ENCODE measurements around the gene AGMAT. TPM values are rescaled to one million over a fixed set of nuclear protein-coding genes. Genes with fewer than 3 reads are reported as not detected.

Gene AGMAT
- polyA plus RNA-seq, 4 donors: 1.2 to 33.6 (median 23.4) TPM

DNA sequence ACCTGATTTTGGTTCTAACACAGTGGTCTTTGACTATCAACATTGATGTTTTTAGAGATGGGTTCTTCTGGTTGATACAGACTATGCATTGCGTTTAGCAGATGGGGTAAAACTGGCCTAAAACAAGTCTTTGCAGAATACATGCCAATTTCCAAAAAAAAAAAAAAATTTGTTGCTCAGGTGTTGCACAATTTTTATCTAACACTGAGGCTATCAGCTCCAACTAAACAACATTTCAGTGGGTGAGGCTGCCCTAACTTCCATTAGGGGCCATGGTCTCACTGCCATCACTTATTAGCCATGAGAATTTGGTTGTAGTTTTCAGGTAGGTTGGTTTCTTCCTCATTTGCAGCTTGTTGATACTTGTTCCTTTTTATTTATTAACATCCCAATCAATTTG lies 14.0 kb downstream of the AGMAT start:
- DNase-seq (ENCODE audit: low read depth in 4 of 4, low spot score in 3 of 4): no peak

DNA sequence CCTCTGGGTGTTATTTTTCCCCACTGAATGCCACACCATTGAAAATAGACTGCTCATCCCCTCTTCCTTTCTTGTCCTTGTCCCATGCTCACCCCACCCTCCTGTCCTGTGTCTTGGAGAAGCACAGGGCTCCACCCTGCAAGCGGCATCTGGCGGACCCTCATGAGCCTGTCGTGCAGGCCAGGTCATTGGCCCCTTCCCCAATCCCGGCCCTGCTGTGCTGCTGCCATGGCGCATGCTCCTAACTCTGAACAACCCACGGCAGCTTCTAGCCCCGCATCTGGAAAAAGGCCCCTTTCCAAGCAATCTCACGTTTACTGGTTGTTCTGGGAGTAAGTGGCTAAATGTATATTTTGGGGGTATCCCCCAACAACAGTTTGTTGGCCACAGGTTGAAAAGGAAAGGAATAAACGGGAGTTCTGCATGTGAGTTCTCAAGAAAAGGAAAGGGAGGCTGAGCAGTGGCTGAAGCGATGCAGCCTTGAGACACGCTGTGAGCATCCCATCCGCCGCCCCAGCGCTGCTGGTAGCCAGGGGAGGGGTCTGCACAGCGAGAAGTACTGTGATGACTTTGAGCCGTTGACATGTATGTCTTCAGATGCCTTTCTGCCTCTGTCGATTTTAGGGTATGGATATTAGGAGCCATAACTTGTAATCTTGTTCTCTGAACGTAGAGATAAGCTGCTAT lies 16.3 kb downstream of the AGMAT start:
- DNase-seq (ENCODE audit: low read depth in 4 of 4, low spot score in 3 of 4): no peak

DNA sequence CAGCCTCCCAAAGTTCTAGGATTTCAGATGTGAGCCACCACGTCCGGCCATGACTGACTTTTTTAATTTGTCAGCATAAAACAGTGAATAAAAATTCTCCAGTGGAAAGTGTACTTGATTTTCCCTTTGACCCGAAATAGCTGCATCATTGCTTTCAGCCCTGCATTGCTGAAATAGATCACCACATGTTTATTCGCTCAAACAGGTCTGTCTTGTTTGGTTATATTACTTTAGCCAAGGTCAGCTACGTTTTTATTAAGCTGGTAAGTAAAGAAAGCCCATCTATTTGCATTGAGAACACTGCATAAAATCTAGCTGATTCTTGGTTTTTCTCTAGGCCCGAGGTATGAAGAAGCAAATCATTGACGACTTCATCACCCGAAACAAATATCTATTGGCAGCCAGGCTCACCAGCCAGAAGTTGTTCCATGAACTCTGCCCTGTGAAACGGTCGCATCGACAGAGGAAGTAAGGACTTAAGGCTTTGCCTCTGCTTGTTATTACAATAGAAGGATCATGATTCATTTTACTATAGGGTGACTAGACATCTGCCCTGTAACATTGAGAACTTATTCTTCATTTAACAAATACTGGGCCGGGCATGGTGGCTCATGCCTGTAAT lies 25.6 kb downstream of the AGMAT start:
- DNase-seq (ENCODE audit: low read depth in 4 of 4, low spot score in 3 of 4): no peak

DNA sequence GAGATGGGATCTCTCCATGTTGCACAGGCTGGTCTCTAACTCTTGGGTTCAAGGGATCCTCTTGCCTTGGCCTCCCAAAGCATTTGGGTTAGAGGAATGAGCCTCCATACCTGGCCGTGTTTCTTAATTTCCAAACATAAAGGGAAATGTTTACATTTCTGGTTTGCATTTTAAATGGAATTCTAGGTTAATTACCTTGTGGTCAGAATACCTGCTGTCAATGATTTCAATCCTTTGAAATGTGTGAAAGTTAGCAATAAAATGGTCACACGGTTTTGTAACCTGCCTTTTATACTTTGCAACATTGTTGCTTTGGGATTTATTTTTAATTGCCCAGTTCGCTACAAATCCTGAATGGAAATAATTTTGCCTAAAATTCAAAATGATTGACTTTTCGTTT lies 26.3 kb downstream of the AGMAT start:
- DNase-seq (ENCODE audit: low read depth in 4 of 4, low spot score in 3 of 4): no peak

DNA sequence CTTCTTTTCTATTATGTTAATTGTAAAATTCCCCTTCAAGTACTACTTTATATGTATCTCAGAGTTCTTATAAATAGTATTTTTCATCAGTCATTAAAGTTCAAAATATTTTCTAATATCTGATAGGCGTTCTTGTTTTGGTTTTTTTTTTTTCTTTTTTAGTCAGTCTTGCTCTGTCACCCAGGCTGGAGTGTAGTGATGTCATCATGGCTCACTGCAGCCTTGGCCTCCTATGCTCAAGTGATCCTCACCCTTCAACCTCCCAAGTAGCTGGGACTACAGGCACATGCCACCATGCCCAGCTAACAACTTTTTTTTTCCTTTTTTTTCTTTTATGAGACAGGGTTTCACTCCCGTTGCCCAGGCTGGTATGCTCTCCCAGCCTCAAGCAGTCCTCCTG lies 27.3 kb downstream of the AGMAT start:
- DNase-seq (ENCODE audit: low read depth in 4 of 4, low spot score in 3 of 4): no peak

DNA sequence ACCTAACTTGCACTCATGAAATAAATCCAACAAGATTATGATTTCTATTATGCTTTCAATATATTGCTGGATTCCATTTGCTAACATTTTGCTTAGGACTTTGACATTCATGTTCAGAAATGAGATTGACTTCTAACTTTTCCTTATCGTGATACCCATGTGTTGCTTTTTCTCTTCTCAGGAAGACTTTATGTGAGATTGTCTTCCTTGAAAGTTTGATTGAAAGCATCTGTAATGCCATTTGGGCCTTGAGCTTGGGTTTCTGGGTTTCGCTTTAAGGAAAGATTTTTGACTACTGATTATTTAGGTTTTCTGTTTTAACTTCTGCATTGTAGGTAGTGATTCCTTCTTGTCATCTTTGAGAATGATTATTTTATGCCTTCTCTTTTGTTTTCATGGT lies 27.8 kb downstream of the AGMAT start:
- DNase-seq (ENCODE audit: low read depth in 4 of 4, low spot score in 3 of 4): no peak

DNA sequence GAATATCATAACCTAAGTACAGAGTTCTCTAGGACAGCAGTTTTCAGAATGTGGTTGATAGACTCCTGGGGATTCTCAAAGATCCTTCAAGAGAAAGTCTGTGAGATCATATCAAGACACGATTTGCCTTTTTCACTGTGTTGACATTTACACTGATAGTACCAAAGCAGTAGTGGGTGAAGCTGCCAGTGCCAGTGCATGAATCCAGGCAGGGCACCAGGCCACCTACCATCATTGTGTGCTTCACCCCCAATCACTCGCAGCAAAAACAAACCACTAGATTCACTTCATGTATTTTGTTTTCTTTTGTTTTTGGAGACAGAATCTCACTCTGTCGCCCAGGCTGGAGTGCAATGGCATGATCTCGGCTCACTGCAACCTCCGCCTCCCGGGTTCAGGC lies 34.3 kb downstream of the AGMAT start:
- DNase-seq (ENCODE audit: low read depth in 4 of 4, low spot score in 3 of 4): no peak

DNA sequence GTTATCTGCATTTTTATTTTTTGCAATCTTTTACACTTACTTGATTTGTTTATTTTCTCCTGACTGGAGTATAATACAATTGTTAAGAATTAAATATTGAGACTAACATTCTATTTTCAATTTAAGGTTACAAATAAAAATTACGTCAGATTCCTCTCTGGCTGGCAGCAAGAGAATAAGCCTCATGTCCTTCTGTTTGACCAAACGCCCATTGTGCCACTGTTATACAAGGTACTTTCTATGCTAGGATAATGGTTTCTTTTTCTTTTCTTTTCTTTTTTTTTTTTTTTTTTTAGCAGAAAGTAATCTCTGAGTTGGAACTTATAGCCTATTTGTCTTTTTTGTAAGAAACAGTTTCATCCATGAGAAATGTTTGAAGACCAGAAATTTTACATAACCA lies 38.2 kb downstream of the AGMAT start:
- DNase-seq (ENCODE audit: low read depth in 4 of 4, low spot score in 3 of 4): no peak

DNA sequence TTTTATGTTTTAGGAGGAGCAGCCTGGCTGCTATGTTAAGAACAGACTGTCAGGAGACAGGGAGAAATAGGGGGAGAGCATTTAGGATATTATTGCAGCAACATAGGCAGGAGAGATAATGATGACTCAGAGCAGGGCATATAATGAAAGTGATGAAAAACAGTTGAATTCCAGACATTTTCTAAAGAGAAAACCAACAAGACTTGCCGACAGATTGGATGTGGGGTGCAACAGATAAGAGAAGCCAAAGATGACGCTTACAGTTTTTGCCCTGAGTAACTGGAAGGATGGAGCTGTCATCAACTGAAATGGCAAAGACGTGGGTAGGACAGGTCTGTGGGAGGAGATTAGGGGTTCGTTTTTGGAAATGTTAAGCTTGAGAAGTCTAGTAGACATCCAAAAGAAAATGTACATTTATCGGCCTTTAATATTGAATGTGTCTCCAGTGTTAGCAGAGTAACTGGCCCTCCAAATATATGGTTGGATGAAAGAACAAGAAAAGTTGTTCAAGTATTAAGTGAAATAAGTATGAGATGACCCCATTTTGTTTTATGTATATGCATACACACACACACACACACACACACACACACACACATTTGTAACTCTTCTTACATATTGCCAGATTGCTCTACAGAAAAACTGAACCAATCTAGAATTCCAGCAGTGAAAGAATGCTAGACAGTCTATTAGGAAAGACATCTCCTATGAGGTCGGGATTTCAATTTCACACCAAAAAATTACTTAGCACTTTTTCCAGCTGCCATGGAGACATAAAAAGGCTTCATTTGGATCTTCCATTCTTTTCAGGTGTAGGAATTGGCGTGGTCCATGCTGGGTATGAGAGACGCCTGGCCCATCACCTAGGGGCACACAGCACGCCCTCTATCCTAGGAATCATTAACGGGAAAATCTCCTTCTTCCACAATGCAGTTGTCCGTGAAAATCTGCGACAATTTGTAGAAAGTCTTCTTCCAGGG lies 41.0 kb downstream of the AGMAT start:
- DNase-seq (ENCODE audit: low read depth in 4 of 4, low spot score in 3 of 4): no peak

DNA sequence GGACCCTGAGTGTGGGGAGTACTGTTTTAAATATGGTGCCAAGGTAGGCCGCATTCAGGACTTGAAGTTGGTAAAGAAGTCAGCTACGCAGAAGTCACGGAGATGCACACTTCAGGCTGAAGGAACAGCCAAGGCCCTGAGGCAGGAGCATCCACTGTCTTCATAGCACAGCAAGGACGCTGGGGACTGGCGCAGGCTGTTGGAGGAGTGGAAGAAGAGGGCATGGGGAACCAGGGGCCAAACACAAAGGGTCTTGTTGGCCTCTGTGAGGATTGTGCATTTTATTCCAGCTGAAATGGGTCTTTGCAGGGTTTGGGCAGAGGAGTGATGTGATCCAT lies 41.6 kb downstream of the AGMAT start:
- no peak for DNase-seq (ENCODE audit: low read depth in 4 of 4, low spot score in 3 of 4)

DNA sequence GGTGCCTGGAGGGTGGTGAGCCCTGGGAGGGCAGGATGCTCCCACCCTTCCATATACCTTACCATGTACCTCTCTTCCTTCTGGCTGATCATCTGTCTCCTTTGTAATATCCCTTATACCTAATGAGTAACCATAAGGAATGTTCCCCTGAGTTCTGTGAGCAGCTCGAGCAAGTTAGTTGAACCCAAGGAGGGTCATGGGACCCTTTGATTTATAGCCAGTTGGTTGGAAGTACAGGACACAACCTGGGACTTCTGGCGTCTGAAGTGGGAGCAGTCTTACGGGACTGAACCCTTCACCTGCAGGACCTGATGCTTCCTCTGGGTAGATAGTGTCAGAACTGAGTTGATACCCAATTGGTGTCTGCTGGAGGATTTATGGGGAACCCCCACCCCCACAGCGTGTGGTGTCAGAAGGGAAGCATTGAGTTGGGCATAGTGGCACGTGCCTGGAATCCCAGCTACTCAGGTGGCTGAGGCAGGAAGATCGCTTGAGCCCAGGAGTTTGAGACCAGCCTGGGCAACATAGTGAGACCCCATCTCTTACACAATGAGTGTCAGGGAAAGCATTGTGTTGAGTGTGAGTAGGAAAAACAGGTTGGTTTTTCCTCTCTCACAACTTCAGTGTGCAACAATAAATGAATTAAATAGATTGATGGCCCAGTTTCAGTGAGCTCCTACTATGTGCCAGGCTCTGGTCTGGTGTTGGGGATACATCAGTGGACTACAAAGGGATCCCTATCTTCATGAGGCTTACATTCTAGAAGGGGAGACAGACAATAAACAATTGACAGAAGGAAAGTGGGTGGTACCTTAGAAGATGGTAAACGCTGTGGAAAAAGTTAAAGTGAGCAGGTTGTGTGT lies 42.2 kb downstream of the AGMAT start:
- no peak for DNase-seq (ENCODE audit: low read depth in 4 of 4, low spot score in 3 of 4)

DNA sequence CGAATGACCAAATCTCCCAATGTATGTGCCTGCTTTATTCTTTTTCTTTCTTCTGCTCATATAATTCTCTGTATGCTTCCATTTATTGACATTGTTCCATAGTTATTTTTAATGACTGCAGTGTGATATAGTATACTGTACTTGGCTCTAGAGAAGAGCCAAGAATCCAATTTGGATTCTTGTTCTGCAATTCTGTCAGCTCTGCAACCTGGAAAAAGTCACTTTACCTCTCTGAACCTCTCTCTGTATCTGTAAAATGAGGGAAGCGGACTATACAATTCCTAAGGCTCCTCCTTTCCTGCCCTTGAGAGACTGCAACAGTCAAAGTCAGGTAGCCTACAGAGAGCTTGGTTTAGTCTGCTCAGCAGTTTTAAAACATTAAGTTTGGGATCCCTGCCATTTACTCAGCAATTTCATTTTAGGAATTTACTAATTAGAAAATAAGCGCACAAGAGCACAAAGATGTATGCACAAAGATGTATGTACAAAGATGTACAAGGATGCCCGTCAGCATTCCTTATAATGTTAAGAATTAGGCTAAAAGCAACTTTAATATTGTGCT lies 43.5 kb downstream of the AGMAT start:
- DNase-seq (ENCODE audit: low read depth in 4 of 4, low spot score in 3 of 4): no peak

DNA sequence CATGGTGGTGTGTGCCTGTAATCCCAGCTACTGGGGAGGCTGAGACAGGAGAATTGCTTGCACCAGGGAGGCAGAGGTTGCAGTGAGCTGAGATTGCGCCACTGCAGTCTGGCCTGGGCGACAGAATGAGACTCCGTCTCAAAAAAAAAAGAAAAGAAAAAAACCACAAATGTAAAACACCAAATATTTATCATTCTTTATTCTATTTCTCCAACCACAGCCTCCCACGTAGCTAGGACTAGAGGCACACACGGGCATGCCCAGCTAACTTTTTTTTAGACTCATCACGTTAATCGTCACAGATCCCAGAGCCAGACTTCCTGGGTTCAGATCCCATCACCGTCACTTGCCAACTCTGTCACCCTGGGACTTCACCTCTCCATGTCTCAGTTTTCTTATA lies 44.7 kb downstream of the AGMAT start:
- DNase-seq (ENCODE audit: low read depth in 4 of 4, low spot score in 3 of 4): no peak

DNA sequence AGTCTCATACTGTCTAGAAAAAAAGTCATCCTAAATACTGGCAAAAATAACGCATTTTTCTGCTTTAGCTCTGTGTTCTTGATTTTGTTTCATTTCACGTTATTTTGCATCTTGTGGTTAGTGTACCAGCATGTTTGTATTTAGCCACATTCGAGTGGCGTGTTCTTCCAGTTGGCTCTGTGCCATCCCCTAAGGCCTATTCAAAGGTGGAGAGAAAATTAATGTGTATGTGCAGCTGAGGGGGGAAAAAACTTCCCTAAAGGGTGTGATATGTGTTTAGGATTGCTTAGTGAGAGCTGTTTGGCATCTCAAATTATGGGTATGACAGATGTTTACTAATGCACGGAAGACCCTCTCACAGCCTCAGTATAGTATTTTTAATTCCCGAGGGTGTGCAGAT lies 46.1 kb downstream of the AGMAT start:
- DNase-seq (ENCODE audit: low read depth in 4 of 4, low spot score in 3 of 4): no peak

DNA sequence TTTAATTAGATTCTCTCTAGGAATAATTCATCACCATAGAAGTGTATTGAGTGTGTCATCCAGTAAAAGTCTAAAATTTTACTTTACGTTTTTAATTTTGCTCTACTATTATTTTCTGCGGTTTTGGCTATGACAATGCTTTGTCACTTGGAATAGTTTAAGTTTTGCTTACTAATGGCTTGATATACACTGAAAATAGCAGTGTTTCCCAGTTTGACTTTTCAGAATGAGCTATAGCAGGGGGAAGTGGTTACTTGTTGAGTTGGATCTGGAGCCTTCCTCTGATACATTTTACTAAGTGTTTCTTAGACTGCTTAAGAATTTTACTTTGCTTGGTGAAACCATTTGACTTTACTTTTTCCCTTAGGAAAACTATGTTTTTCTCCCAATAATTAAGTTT lies 53.2 kb downstream of the AGMAT start:
- DNase-seq (ENCODE audit: low read depth in 4 of 4, low spot score in 3 of 4): no peak

DNA sequence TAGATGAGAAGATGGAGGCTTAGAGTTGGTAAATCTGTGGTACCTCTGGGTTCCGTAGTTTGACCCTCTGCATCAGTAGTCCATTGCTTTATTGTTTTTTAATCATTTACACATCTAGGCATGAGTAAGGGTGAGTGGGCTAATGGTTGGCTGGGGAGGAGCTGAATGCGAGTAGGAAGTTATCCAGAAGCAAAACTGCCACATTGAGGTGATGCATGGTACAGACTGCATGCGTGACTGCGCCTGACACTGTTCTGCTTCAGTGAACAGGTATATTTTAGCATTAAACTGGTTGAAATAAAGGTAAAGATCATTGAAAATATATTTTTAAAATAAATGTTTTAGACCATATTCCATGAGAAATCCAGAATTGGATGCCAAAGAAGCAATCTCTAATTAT lies 53.8 kb downstream of the AGMAT start:
- DNase-seq (ENCODE audit: low read depth in 4 of 4, low spot score in 3 of 4): no peak

DNA sequence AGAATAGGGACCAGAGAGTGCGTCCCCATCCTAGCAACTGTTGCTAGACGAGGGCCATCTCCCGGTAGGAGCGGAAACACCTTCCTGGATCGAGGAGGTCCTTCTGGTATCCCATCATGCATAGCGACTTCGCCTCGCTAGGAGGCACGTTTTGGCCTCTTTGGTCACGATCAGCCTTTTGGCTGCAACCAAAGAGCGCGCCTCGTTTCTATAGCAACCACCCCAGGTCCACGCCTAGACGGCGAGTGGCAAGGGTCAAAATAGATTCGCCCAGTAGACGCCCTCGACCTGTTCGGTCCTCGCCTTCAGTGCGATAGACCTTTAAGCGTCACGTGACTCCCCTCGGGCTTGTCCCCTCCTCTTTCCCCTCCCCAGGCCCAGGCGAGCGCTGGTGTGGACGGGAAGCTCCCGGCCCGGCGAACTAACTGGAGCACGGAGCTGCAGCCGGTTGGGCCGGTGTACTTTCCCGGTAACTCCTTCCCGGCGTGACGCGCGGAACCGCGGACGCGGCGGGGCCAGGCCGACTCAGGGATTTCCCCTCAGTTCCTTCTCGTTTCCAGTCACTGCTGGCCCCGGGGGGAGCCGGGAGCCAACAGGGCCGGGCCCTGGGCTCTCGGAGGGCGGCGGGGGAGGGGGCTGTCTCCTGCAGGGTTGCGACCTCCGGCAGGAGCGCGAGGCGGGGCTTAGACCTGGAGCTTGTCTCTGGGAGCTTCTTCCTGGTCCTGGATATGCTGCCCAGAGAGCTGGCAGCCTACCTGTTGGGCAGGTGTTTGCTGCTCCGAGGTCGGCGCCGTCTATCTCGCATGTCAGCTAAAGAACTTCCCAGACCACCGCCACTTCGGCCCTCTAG lies 58.1 kb downstream of the AGMAT start, which contains the start of gene DNAJC16:
DNAJC16 (plus strand) TSS at position 359 of the 850 bp plus-strand sequence. CDS start 2,258 bp downstream, outside the sequence.
- peak; percentile 100 for DNase-seq (ENCODE audit: low read depth in 4 of 4, low spot score in 3 of 4)

DNA sequence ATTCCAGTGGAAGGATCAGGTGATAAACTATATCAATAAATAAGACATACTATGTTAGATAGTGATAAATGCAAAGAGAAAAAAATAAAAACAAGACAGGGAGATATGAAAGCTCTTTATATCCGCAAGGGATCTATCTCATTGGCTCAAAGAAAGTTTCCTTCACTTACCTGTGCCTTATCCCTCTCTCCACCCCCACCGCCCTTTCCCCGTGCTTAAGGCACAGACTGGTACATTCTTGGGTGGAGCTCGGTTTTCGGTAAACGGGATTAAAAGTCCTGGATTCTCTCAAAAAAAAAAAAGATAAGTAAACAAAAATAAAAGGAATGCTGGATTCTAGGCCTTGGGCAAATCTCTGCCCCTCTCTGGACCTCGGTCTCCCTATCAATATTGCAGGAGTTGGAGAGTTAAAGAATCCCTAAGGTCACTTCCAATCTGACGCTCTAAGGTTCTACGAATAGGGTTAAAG lies 58.8 kb downstream of the AGMAT start:
- DNase-seq (ENCODE audit: low read depth in 4 of 4, low spot score in 3 of 4): no peak
